HepG2 (cell line): ENCODE measurements around the gene C21orf58. TPM values are rescaled to one million over a fixed set of nuclear protein-coding genes. Genes with fewer than 3 reads are reported as not detected.

ENCODE experiments used
- ATAC-seq: fragments of 200-7000 bp; cut with Tn5 transposase; 3 replicates; pipeline ENCODE4 v1.9.1; 2020; ENCODE audit warnings: mild to moderate bottlenecking, moderate library complexity
- BruUV-seq: library from RNA; stranded (reverse); fragments of 400-500 nt; replicated peaks from 2 replicates; lab custom pipeline; 2021; lab: Mats Ljungman, UMichigan
- CTCF ChIA-PET: fragments of 300-600 bp; formaldehyde crosslinking; extraction: SDS; loops from one replicate; lab custom pipeline; 2021; ENCODE audit warnings: low total read pairs, inconsistent platforms, low intra/inter-chr PET ratio; lab: Yijun Ruan, JAX
- POLR2A ChIA-PET: fragments of 350-600 bp; sonication (Branson Sonifier 250); formaldehyde crosslinking; loops from one replicate; lab custom pipeline; 2020; ENCODE audit warnings: antibody characterized with exemption, inconsistent platforms; lab: Yijun Ruan, JAX
- DNase-seq: peaks from one replicate; pipeline ENCODE4 v3.0.0-alpha.2; 2015; ENCODE audit warnings: low spot score
- FAIRE-seq: peaks from 3 replicates; lab custom pipeline; 2011; peaks lifted over from hg19 to GRCh38; lab: Jason Lieb, UNC
- H2AFZ ChIP-seq: one replicate; pipeline ENCODE4 v1.6.1; 2011; ENCODE audit warnings: low read length, inconsistent platforms
- H3K27ac ChIP-seq: fragments of 300-600 bp; 3 replicates; pipeline ENCODE4 v1.8.0; 2011; ENCODE audit warnings: mixed run types, mild to moderate bottlenecking, mixed read lengths, low read length, inconsistent platforms; ENCODE audit not compliant: insufficient read depth; ENCODE audit errors: extremely low read length
- H3K27me3 ChIP-seq, 2 experiments: fragments of 200-600 bp in 1 of 2; 2 replicates in 1 of 2; 3 replicates in 1 of 2; pipeline versions ENCODE4 v1.6.0 to v1.8.0; 2011; ENCODE audit warnings: low read length in 2 of 2, mild to moderate bottlenecking in 2 of 2, moderate library complexity in 2 of 2, inconsistent platforms in 1 of 2; ENCODE audit not compliant: insufficient read depth in 2 of 2, control insufficient read depth in 1 of 2
- H3K36me3 ChIP-seq, 2 experiments: fragments of 200-600 bp in 1 of 2; replicated peaks in 1 of 2; 2 replicates in 1 of 2; 3 replicates in 1 of 2; pipeline versions ENCODE4 v1.5.1 to v1.8.0; 2011; ENCODE audit warnings: low read length in 2 of 2, inconsistent platforms in 1 of 2; ENCODE audit not compliant: insufficient read depth in 2 of 2, control insufficient read depth in 1 of 2
- H3K4me1 ChIP-seq: 2 replicates; pipeline ENCODE4 v1.5.1; 2012; ENCODE audit warnings: low read length, inconsistent platforms; ENCODE audit not compliant: insufficient read depth
- H3K4me2 ChIP-seq: 2 replicates; pipeline ENCODE4 v1.6.0; 2011; ENCODE audit warnings: low read depth, low read length, inconsistent platforms
- H3K4me3 ChIP-seq, 3 experiments: fragments of 200-600 bp in 1 of 3; sonication (generic), shearing (Covaris generic) in 1 of 3; replicated peaks in 1 of 3; 2 replicates each; pipeline ENCODE4 v1.5.1; 2011 to 2016; ENCODE audit warnings: low read length in 3 of 3, inconsistent platforms in 2 of 3, low read depth in 2 of 3, mild to moderate bottlenecking in 2 of 3, control low read depth in 1 of 3, mixed read lengths in 1 of 3; ENCODE audit not compliant: insufficient read depth in 1 of 3
- H3K79me2 ChIP-seq: one replicate; pipeline ENCODE4 v1.6.1; 2011; ENCODE audit warnings: low read length, inconsistent platforms; ENCODE audit not compliant: insufficient read depth
- H3K9ac ChIP-seq: 2 replicates; pipeline ENCODE4 v1.6.0; 2011; ENCODE audit warnings: mild to moderate bottlenecking, low read depth, low read length, inconsistent platforms; ENCODE audit not compliant: insufficient read depth
- H3K9me3 ChIP-seq: 2 replicates; pipeline ENCODE4 v1.5.1; 2012; ENCODE audit warnings: mild to moderate bottlenecking, low read length
- H4K20me1 ChIP-seq: 2 replicates; pipeline ENCODE4 v1.6.0; 2011; ENCODE audit warnings: inconsistent platforms, mild to moderate bottlenecking, low read length, moderate library complexity; ENCODE audit not compliant: insufficient read depth
- BRD4 ChIP-seq: sonication (generic); formaldehyde crosslinking; IDR thresholded peaks from 2 replicates; pipeline ENCODE4 v1.4.0; 2020; ENCODE audit warnings: missing genetic modification reagents
- CENPT ChIP-seq: sonication (generic); formaldehyde crosslinking; IDR thresholded peaks from 2 replicates; pipeline ENCODE4 v1.8.0; 2022; ENCODE audit warnings: low read depth, mild to moderate bottlenecking, moderate library complexity, missing genetic modification reagents
- E2F2 ChIP-seq: sonication (generic); formaldehyde crosslinking; IDR thresholded peaks from 2 replicates; pipeline ENCODE4 v1.4.0; 2020; ENCODE audit warnings: missing genetic modification reagents, borderline replicate concordance
- EP300 ChIP-seq, 3 experiments: sonication (generic) in 1 of 3; formaldehyde crosslinking in 1 of 3; IDR thresholded peaks; 2 replicates each; pipeline versions ENCODE4 v1.5.1 to v1.6.1; 2011 to 2020; ENCODE audit warnings: low read depth in 2 of 3, low read length in 2 of 3, borderline replicate concordance in 1 of 3, improper control_type of control experiment in 1 of 3, mild to moderate bottlenecking in 1 of 3, missing genetic modification reagents in 1 of 3, moderate library complexity in 1 of 3
- ESRRA ChIP-seq: sonication (generic); formaldehyde crosslinking; IDR thresholded peaks from 2 replicates; pipeline ENCODE4 v1.5.1; 2020; ENCODE audit warnings: mild to moderate bottlenecking, low read depth, missing genetic modification reagents
- JUNB ChIP-seq: sonication (generic); formaldehyde crosslinking; IDR thresholded peaks from 2 replicates; pipeline ENCODE4 v1.8.0; 2022; ENCODE audit warnings: missing genetic modification reagents, mild to moderate bottlenecking, borderline replicate concordance
- KLF12 ChIP-seq: sonication (generic); formaldehyde crosslinking; IDR thresholded peaks from 2 replicates; pipeline ENCODE4 v1.4.0; 2020; ENCODE audit warnings: missing genetic modification reagents, borderline replicate concordance
- PBX2 ChIP-seq: IDR thresholded peaks from 2 replicates; pipeline ENCODE4 v1.6.1; 2016; ENCODE audit warnings: control low read depth
- PHF20 ChIP-seq: sonication (generic); formaldehyde crosslinking; IDR thresholded peaks from 2 replicates; pipeline ENCODE4 v1.5.0; 2020; ENCODE audit warnings: mild to moderate bottlenecking, missing genetic modification reagents
- RXRB ChIP-seq: IDR thresholded peaks from 2 replicates; pipeline ENCODE4 v1.6.1; 2016; ENCODE audit warnings: borderline replicate concordance, missing genetic modification reagents, missing compliant biosample characterization
- SIN3A ChIP-seq: IDR thresholded peaks from 2 replicates; pipeline ENCODE4 v1.6.1; 2011; ENCODE audit warnings: low read depth, mild to moderate bottlenecking, control low read depth, low read length, borderline replicate concordance
- ZNF224 ChIP-seq: sonication (generic); formaldehyde crosslinking; IDR thresholded peaks from 2 replicates; pipeline ENCODE4 v1.5.0; 2020; ENCODE audit warnings: mild to moderate bottlenecking, missing genetic modification reagents
- ZNF235 ChIP-seq: sonication (generic); formaldehyde crosslinking; IDR thresholded peaks from 2 replicates; pipeline ENCODE4 v1.8.1; 2023; ENCODE audit warnings: mild to moderate bottlenecking, missing genetic modification reagents, borderline replicate concordance
- ZNF337 ChIP-seq: sonication (generic); formaldehyde crosslinking; IDR thresholded peaks from 2 replicates; pipeline ENCODE4 v1.5.1; 2020; ENCODE audit warnings: missing genetic modification reagents, low read depth, mild to moderate bottlenecking, borderline replicate concordance
- ZNF512 ChIP-seq: sonication (generic); formaldehyde crosslinking; IDR thresholded peaks from 2 replicates; pipeline ENCODE4 v1.4.0; 2020; ENCODE audit warnings: mild to moderate bottlenecking, missing genetic modification reagents
- ZNF558 ChIP-seq: sonication (generic); formaldehyde crosslinking; IDR thresholded peaks from 2 replicates; pipeline ENCODE4 v1.9.0; 2022; ENCODE audit warnings: mild to moderate bottlenecking, missing genetic modification reagents, borderline replicate concordance
- ZNF607 ChIP-seq: sonication (generic); formaldehyde crosslinking; IDR thresholded peaks from 2 replicates; pipeline ENCODE4 v1.5.1; 2020; ENCODE audit warnings: missing genetic modification reagents, mild to moderate bottlenecking, borderline replicate concordance
- ZNF772 ChIP-seq: sonication (generic); formaldehyde crosslinking; IDR thresholded peaks from 2 replicates; pipeline ENCODE4 v1.5.0; 2020; ENCODE audit warnings: mild to moderate bottlenecking, missing genetic modification reagents
- ZNF776 ChIP-seq: sonication (generic); formaldehyde crosslinking; IDR thresholded peaks from 2 replicates; pipeline ENCODE4 v1.4.0; 2020; ENCODE audit warnings: mild to moderate bottlenecking, missing genetic modification reagents
- WGBS: methylation state at CpG from one replicate; pipeline ENCODE4 v1.1.6; 2017; ENCODE audit warnings: low lambda C conversion rate; 5-methylcytosine and 5-hydroxymethylcytosine counted together
- in situ Hi-C: cut with HindIII; loops from 2 replicates; pipeline ENCODE4 v1.10.0; 2017; ENCODE audit warnings: low pct_unique_long_range_greater_than_20kb; ENCODE audit not compliant: extremely low pct_ligation_motif_present
- intact Hi-C: fragments of 100-400 bp; cut with micrococcal nuclease; formaldehyde crosslinking; loops from one replicate; pipeline ENCODE4 v1.10.0; 2022; ENCODE audit not compliant: unreplicated experiment
- polyA plus RNA-seq, 8 experiments: library from polyadenylated mRNA; depleted of rRNA in 3 of 8; stranded (reverse) in 7 of 8; unstranded in 1 of 8; fragments of >200 nt; fragmentation: Illumina TruSeq in 4 of 8; extraction: Trizol in 4 of 8; gene quantifications; 2 replicates each; pipeline versions ENCODE4 v1.2.1 to v1.2.3, GENCODE V29; 2011 to 2016; ENCODE audit warnings: low read depth in 4 of 8, missing spikeins in 1 of 8, mixed read lengths in 1 of 8; ENCODE audit not compliant: insufficient read depth in 1 of 8
- total RNA-seq, 5 experiments: library from RNA; depleted of rRNA; stranded (reverse); fragments of >200 nt; fragmentation: Illumina TruSeq; extraction: Trizol; gene quantifications; 2 replicates each; pipeline ENCODE4 v1.2.3, GENCODE V29; 2016; ENCODE audit warnings: low read depth in 1 of 5

The C21orf58 gene
- total and polyA plus RNA-seq, 2 of the 13 experiments (the other 11 are each of a cell fraction or from before 2014, with no cell fraction given): 3.5 to 6.8 TPM

GRCh38 chr21:46295996-46296752 lies 27.5 kb downstream of the C21orf58 start:
- Histone ChIP-seq H3K9ac (peak overlapping the region; percentile 60; the same call in 1 of the 2 replicates), H3K27ac (peak overlapping the region; percentile 60), H4K20me1 (no peaks in the 10 kb centered on the region), H3K4me2 (peak overlapping the region; percentile 95), H3K4me3 (peak overlapping the region; percentile 49 to 69 (median 67)), H3K36me3 (peaks cover 1 to 18% of the 10 kb centered on the region in 2 experiments; a peak in 2 of 5 replicates), H3K4me1 (peaks cover 27% of the 10 kb centered on the region), H3K27me3 (no peaks in the 10 kb centered on the region), H3K9me3 (no peaks in the 10 kb centered on the region), H3K79me2 (no peaks in the 10 kb centered on the region), H2AFZ (no peak overlapping the region)
- intact Hi-C loops: no loop called here
- ATAC-seq (peak; percentile 96), DNase-seq (peak; percentile 91), FAIRE-seq (peak; percentile 92)
- BruUV-seq: no TSS peak
- ChIA-PET POLR2A (interaction anchor here (0.6 to 1.9 kb wide), 11 partner anchors 10 to 364 kb away, joined by 3 to 8 read pairs (median 4); partner anchors contain the start of genes LSS and MCM3AP), CTCF (no interaction called here)
- WGBS: 42% methylated on average over 7 of the region's 29 CpGs
- in situ Hi-C loops: no loop called here
- TF ChIP-seq CENPT (CRISPR knock-in tag) (no peak), BRD4 (CRISPR knock-in tag) (no peak), KLF12 (0 out of 2 replicates have a peak, but pooled peaks have one; percentile 43), ESRRA (no peak), ZNF337 (no peak), ZNF224 (CRISPR knock-in tag) (0 out of 2 replicates have a peak, but pooled peaks have one; percentile 55), PBX2 (CRISPR knock-in tag) (no peak), ZNF512 (CRISPR knock-in tag) (no peak), EP300 (IDR thresholded peaks at IDR 0.05; ENCODE audit: low read depth in 2 of 2, low read length in 2 of 2) (no peak), EP300 (CRISPR knock-in tag; IDR thresholded peaks at IDR 0.05; ENCODE audit: borderline replicate concordance) (no peak), ZNF235 (CRISPR knock-in tag) (no peak), PHF20 (CRISPR knock-in tag) (peak; percentile 79), JUNB (no peak), ZNF607 (CRISPR knock-in tag) (peak; percentile 60; the same call in 1 of the 2 replicates), ZNF776 (CRISPR knock-in tag) (no peak), E2F2 (CRISPR knock-in tag) (no peak), ZNF772 (CRISPR knock-in tag) (no peak), SIN3A (peak; percentile 70), RXRB (CRISPR knock-in tag) (no peak), ZNF558 (CRISPR knock-in tag) (no peak)
